Measurements from ENCODE around the gene GRHPR.
A peak's percentile ranks its signal among the peaks of the same experiment; 100 is the strongest.

GRHPR gene

DNA sequence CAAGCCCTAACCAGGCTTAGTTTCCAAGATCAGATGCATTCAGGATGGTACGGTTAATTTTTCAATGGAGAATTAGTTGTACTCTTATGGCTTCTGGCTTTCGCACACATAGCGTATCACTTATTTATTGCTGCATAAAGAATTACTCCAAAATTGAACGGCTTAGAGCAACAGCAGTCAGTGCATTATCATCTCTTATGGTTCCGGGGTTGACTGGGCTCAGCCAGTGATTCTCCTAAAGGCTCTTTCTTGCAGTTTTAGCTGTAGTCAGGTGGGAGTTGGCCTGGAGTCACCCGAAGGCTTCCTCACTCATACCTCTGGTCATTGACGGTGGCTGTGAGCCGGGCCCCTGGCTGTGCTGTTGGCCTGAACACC lies 595 bp upstream of the GRHPR start:
- peak overlapping the region; percentile 88 for H3K4me3 ChIP-seq (ENCODE audit: low read depth, low read length)
- peaks cover under 1 to 31% of the 10 kb centered on the region in 2 experiments; a peak in 2 of 3 replicates for H3K36me3 ChIP-seq (ENCODE audit: control insufficient read depth in 2 of 2, insufficient read depth in 1 of 2, low read length in 2 of 2)
- peak overlapping the region; percentile 29; the same call in 1 of the 2 replicates for H3K27ac ChIP-seq (ENCODE audit: extremely low read depth, low read depth, low read length)
- CTCF ChIA-PET = interaction anchor here (0.7 to 1.6 kb wide), 2 partner anchors 10 to 113 kb away, joined by 4 to 9 read pairs; no protein-coding TSS in a partner anchor
- POLR2A ChIA-PET = interaction anchor here (0.7 to 2.7 kb wide), 12 partner anchors 8 to 302 kb away, joined by 3 to 17 read pairs (median 4); partner anchors contain the start of genes POLR1E, ZBTB5 and ZCCHC7
- H3K4me1 ChIP-seq (ENCODE audit: control insufficient read depth, insufficient read depth, low read length) = no peaks in the 10 kb centered on the region
- TF ChIP-seq ZNF843 (tag by site-specific recombination; IDR thresholded peaks at IDR 0.05) (no peak), ZBTB17 (tag by site-specific recombination; IDR thresholded peaks at IDR 0.05) (no peak), PRDM1 (tag by site-specific recombination; IDR thresholded peaks at IDR 0.05) (no peak), ZNF416 (tag by site-specific recombination; IDR thresholded peaks at IDR 0.05) (no peak), EGR2 (tag by site-specific recombination; IDR thresholded peaks at IDR 0.05; ENCODE audit: low read depth) (no peak), KLF16 (tag by site-specific recombination; IDR thresholded peaks at IDR 0.05) (no peak), ZXDB (tag by site-specific recombination; IDR thresholded peaks at IDR 0.05) (no peak), ZNF837 (tag by site-specific recombination; IDR thresholded peaks at IDR 0.05) (no peak), ZNF266 (tag by site-specific recombination; IDR thresholded peaks at IDR 0.05; ENCODE audit: low read depth) (no peak), ZNF654 (tag by site-specific recombination; IDR thresholded peaks at IDR 0.05; ENCODE audit: low read depth) (no peak)
- TF ChIP-seq, protein P1, sequence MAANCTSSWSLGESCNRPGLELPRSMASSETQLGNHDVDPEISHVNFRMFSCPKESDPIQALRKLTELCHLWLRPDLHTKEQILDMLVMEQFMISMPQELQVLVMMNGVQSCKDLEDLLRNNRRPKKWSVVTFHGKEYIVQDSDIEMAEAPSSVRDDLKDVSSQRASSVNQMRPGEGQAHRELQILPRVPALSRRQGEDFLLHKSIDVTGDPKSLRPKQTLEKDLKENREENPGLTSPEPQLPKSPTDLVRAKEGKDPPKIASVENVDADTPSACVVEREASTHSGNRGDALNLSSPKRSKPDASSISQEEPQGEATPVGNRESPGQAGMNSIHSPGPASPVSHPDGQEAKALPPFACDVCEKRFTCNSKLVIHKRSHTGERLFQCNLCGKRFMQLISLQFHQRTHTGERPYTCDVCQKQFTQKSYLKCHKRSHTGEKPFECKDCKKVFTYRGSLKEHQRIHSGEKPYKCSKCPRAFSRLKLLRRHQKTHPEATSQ (tag by site-specific recombination; IDR thresholded peaks at IDR 0.05) = no peak
- TF ChIP-seq, protein P2, sequence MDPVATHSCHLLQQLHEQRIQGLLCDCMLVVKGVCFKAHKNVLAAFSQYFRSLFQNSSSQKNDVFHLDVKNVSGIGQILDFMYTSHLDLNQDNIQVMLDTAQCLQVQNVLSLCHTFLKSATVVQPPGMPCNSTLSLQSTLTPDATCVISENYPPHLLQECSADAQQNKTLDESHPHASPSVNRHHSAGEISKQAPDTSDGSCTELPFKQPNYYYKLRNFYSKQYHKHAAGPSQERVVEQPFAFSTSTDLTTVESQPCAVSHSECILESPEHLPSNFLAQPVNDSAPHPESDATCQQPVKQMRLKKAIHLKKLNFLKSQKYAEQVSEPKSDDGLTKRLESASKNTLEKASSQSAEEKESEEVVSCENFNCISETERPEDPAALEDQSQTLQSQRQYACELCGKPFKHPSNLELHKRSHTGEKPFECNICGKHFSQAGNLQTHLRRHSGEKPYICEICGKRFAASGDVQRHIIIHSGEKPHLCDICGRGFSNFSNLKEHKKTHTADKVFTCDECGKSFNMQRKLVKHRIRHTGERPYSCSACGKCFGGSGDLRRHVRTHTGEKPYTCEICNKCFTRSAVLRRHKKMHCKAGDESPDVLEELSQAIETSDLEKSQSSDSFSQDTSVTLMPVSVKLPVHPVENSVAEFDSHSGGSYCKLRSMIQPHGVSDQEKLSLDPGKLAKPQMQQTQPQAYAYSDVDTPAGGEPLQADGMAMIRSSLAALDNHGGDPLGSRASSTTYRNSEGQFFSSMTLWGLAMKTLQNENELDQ (tag by site-specific recombination; IDR thresholded peaks at IDR 0.05; ENCODE audit: low read depth) = no peak
- H3K9me3 ChIP-seq (ENCODE audit: control insufficient read depth, insufficient read depth, low read depth, low read length) = no peaks in the 10 kb centered on the region

- CTCF ChIA-PET = interaction anchor here (0.7 kb wide), 2 partner anchors 12 to 313 kb away, joined by 3 to 6 read pairs; no protein-coding TSS in a partner anchor
- H3K4me1 ChIP-seq (ENCODE audit: control insufficient read depth, insufficient read depth, low read length) = no peaks in the 10 kb centered on the region
- POLR2A ChIA-PET = interaction anchor here (0.7 to 2.7 kb wide), 4 partner anchors 8 to 515 kb away, joined by 3 to 17 read pairs (median 4); no protein-coding TSS in a partner anchor
- TF ChIP-seq ZBTB26 (tag by site-specific recombination; optimal IDR thresholded peaks at IDR 0.05) (no peak), KLF10 (tag by site-specific recombination; IDR thresholded peaks at IDR 0.05) (no peak), ZNF114 (tag by site-specific recombination; IDR thresholded peaks at IDR 0.05) (no peak), ZNF121 (tag by site-specific recombination; IDR thresholded peaks at IDR 0.05) (peak; percentile 94), BCL11A (tag by site-specific recombination; IDR thresholded peaks at IDR 0.05; ENCODE audit: low read depth) (no peak), ZNF37A (tag by site-specific recombination; IDR thresholded peaks at IDR 0.05) (no peak)
- TF ChIP-seq, protein P3, sequence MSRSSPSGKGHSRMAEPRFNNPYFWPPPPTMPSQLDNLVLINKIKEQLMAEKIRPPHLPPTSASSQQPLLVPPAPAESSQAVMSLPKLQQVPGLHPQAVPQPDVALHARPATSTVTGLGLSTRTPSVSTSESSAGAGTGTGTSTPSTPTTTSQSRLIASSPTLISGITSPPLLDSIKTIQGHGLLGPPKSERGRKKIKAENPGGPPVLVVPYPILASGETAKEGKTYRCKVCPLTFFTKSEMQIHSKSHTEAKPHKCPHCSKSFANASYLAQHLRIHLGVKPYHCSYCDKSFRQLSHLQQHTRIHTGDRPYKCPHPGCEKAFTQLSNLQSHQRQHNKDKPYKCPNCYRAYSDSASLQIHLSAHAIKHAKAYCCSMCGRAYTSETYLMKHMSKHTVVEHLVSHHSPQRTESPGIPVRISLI (tag by site-specific recombination; IDR thresholded peaks at IDR 0.05) = no peak
- H3K27ac ChIP-seq (ENCODE audit: extremely low read depth, low read depth, low read length) = no peak overlapping the region
- peaks cover 3 to 47% of the 10 kb centered on the region in 2 experiments; a peak in 2 of 3 replicates for H3K36me3 ChIP-seq (ENCODE audit: control insufficient read depth in 2 of 2, insufficient read depth in 1 of 2, low read length in 2 of 2)
- H3K9me3 ChIP-seq (ENCODE audit: control insufficient read depth, insufficient read depth, low read depth, low read length) = no peaks in the 10 kb centered on the region
- peak overlapping the region; percentile 88 for H3K4me3 ChIP-seq (ENCODE audit: low read depth, low read length)
These were observed 1.0 kb downstream of the GRHPR start for GRCh38 chr9:37423508-37423907.
